ENCODE results near the gene RSU1. TPM values are rescaled to one million over a fixed set of nuclear protein-coding genes. Genes with fewer than 3 reads are reported as not detected.

The RSU1 gene
- total and polyA plus RNA-seq, 9 donors = 59.4 to 93.9 (median 79.0) TPM

- H3K36me3 ChIP-seq (ENCODE audit: control insufficient read depth, insufficient read depth, low read length) = no peaks in the 10 kb centered on the region
- H3K9me3 ChIP-seq (replicated peaks; ENCODE audit: control insufficient read depth, low read depth, low read length) = peaks cover 12% of the 10 kb centered on the region
- no peaks in the 10 kb centered on the region for H3K4me1 ChIP-seq (ENCODE audit: control insufficient read depth, insufficient read depth, low read length)
- no peak for DNase-seq
- no CpG with 5 or more reads among the region's 3 CpGs for WGBS (ENCODE audit: insufficient coverage)
- no peak overlapping the region for H3K27ac ChIP-seq (ENCODE audit: low read length)
- no peak overlapping the region for H3K4me3 ChIP-seq (ENCODE audit: low read length)
- H3K27me3 ChIP-seq (ENCODE audit: control insufficient read depth, insufficient read depth, low read length) = no peaks in the 10 kb centered on the region
Measured at GRCh38 chr10:16735671-16736070, 81.6 kb downstream of the RSU1 start.

- peaks cover 4% of the 10 kb centered on the region for H3K9me3 ChIP-seq (replicated peaks; ENCODE audit: control insufficient read depth, low read depth, low read length)
- peaks cover 5% of the 10 kb centered on the region for H3K36me3 ChIP-seq (ENCODE audit: control insufficient read depth, insufficient read depth, low read length)
- H3K27ac ChIP-seq (ENCODE audit: low read length) = no peak overlapping the region
- H3K4me3 ChIP-seq (ENCODE audit: low read length) = no peak overlapping the region
- H3K4me1 ChIP-seq (ENCODE audit: control insufficient read depth, insufficient read depth, low read length) = no peaks in the 10 kb centered on the region
- no peak for DNase-seq
- H3K27me3 ChIP-seq (ENCODE audit: control insufficient read depth, insufficient read depth, low read length) = no peaks in the 10 kb centered on the region
Measured at GRCh38 chr10:16732376-16732775, 84.8 kb downstream of the RSU1 start.

- Histone ChIP-seq H3K4me1 (ENCODE audit: control insufficient read depth, insufficient read depth, low read length) (no peaks in the 10 kb centered on the region), H3K4me3 (ENCODE audit: low read length) (no peak overlapping the region), H3K27ac (ENCODE audit: low read length) (no peak overlapping the region), H3K27me3 (ENCODE audit: control insufficient read depth, insufficient read depth, low read length) (no peaks in the 10 kb centered on the region), H3K9me3 (replicated peaks; ENCODE audit: control insufficient read depth, low read depth, low read length) (no peaks in the 10 kb centered on the region), H3K36me3 (ENCODE audit: control insufficient read depth, insufficient read depth, low read length) (peaks cover 5% of the 10 kb centered on the region)
- WGBS (ENCODE audit: insufficient coverage) = 100% methylated on average over 2 of the region's 5 CpGs
- no peak for DNase-seq
Measured at GRCh38 chr10:16728266-16728665, 89.0 kb downstream of the RSU1 start.

- no peak overlapping the region for H3K27ac ChIP-seq (ENCODE audit: low read length)
- no peaks in the 10 kb centered on the region for H3K4me1 ChIP-seq (ENCODE audit: control insufficient read depth, insufficient read depth, low read length)
- H3K27me3 ChIP-seq (ENCODE audit: control insufficient read depth, insufficient read depth, low read length) = no peaks in the 10 kb centered on the region
- H3K4me3 ChIP-seq (ENCODE audit: low read length) = no peak overlapping the region
- 100% methylated on average over 3 of the region's 8 CpGs for WGBS (ENCODE audit: insufficient coverage)
- DNase-seq = no peak
- no peaks in the 10 kb centered on the region for H3K9me3 ChIP-seq (replicated peaks; ENCODE audit: control insufficient read depth, low read depth, low read length)
- peaks cover 5% of the 10 kb centered on the region for H3K36me3 ChIP-seq (ENCODE audit: control insufficient read depth, insufficient read depth, low read length)
Measured at GRCh38 chr10:16727666-16728065, 89.6 kb downstream of the RSU1 start.

- no peaks in the 10 kb centered on the region for H3K36me3 ChIP-seq (ENCODE audit: control insufficient read depth, insufficient read depth, low read length)
- H3K9me3 ChIP-seq (replicated peaks; ENCODE audit: control insufficient read depth, low read depth, low read length) = no peaks in the 10 kb centered on the region
- WGBS (ENCODE audit: insufficient coverage) = 80% methylated on average over 2 of the region's 6 CpGs
- no peak overlapping the region for H3K27ac ChIP-seq (ENCODE audit: low read length)
- no peaks in the 10 kb centered on the region for H3K27me3 ChIP-seq (ENCODE audit: control insufficient read depth, insufficient read depth, low read length)
- no peak overlapping the region for H3K4me3 ChIP-seq (ENCODE audit: low read length)
- DNase-seq = no peak
- H3K4me1 ChIP-seq (ENCODE audit: control insufficient read depth, insufficient read depth, low read length) = no peaks in the 10 kb centered on the region
Measured at GRCh38 chr10:16724509-16724908, 92.7 kb downstream of the RSU1 start.

- WGBS (ENCODE audit: insufficient coverage) = no CpG with 5 or more reads among the region's 2 CpGs
- H3K4me3 ChIP-seq (ENCODE audit: low read length) = no peak overlapping the region
- H3K9me3 ChIP-seq (replicated peaks; ENCODE audit: control insufficient read depth, low read depth, low read length) = no peaks in the 10 kb centered on the region
- H3K27ac ChIP-seq (ENCODE audit: low read length) = no peak overlapping the region
- no peak for DNase-seq
- no peaks in the 10 kb centered on the region for H3K36me3 ChIP-seq (ENCODE audit: control insufficient read depth, insufficient read depth, low read length)
- no peaks in the 10 kb centered on the region for H3K27me3 ChIP-seq (ENCODE audit: control insufficient read depth, insufficient read depth, low read length)
- no peaks in the 10 kb centered on the region for H3K4me1 ChIP-seq (ENCODE audit: control insufficient read depth, insufficient read depth, low read length)
Measured at GRCh38 chr10:16720812-16721211, 96.4 kb downstream of the RSU1 start.

GRCh38 chr10:16717622-16718395 is 99.4 kb downstream of the RSU1 start:
- Histone ChIP-seq H3K36me3 (ENCODE audit: control insufficient read depth, insufficient read depth, low read length) (no peaks in the 10 kb centered on the region), H3K27me3 (ENCODE audit: control insufficient read depth, insufficient read depth, low read length) (no peaks in the 10 kb centered on the region), H3K9me3 (replicated peaks; ENCODE audit: control insufficient read depth, low read depth, low read length) (peaks cover 17% of the 10 kb centered on the region), H3K4me1 (ENCODE audit: control insufficient read depth, insufficient read depth, low read length) (no peaks in the 10 kb centered on the region), H3K27ac (ENCODE audit: low read length) (no peak overlapping the region), H3K4me3 (ENCODE audit: low read length) (no peak overlapping the region)
- no CpG with 5 or more reads among the region's 4 CpGs for WGBS (ENCODE audit: insufficient coverage)
- DNase-seq = peak; percentile 72

GRCh38 chr10:16716051-16716450 is 101.2 kb downstream of the RSU1 start:
- Histone ChIP-seq H3K27ac (ENCODE audit: low read length) (no peak overlapping the region), H3K36me3 (ENCODE audit: control insufficient read depth, insufficient read depth, low read length) (no peaks in the 10 kb centered on the region), H3K27me3 (ENCODE audit: control insufficient read depth, insufficient read depth, low read length) (no peaks in the 10 kb centered on the region), H3K9me3 (replicated peaks; ENCODE audit: control insufficient read depth, low read depth, low read length) (peaks cover 20% of the 10 kb centered on the region), H3K4me3 (ENCODE audit: low read length) (no peak overlapping the region), H3K4me1 (ENCODE audit: control insufficient read depth, insufficient read depth, low read length) (no peaks in the 10 kb centered on the region)
- no peak for DNase-seq
- no CpG with 5 or more reads among the region's 5 CpGs for WGBS (ENCODE audit: insufficient coverage)

GRCh38 chr10:16713290-16713689 is 103.9 kb downstream of the RSU1 start:
- Histone ChIP-seq H3K4me1 (ENCODE audit: control insufficient read depth, insufficient read depth, low read length) (no peaks in the 10 kb centered on the region), H3K27ac (ENCODE audit: low read length) (no peak overlapping the region), H3K36me3 (ENCODE audit: control insufficient read depth, insufficient read depth, low read length) (no peaks in the 10 kb centered on the region), H3K27me3 (ENCODE audit: control insufficient read depth, insufficient read depth, low read length) (no peaks in the 10 kb centered on the region), H3K9me3 (replicated peaks; ENCODE audit: control insufficient read depth, low read depth, low read length) (peaks cover 23% of the 10 kb centered on the region), H3K4me3 (ENCODE audit: low read length) (no peak overlapping the region)
- DNase-seq = no peak
- WGBS (ENCODE audit: insufficient coverage) = 100% methylated on average over 1 of the region's 3 CpGs

- Histone ChIP-seq H3K36me3 (ENCODE audit: control insufficient read depth, insufficient read depth, low read length) (no peaks in the 10 kb centered on the region), H3K27ac (ENCODE audit: low read length) (no peak overlapping the region), H3K4me1 (ENCODE audit: control insufficient read depth, insufficient read depth, low read length) (no peaks in the 10 kb centered on the region), H3K4me3 (ENCODE audit: low read length) (no peak overlapping the region), H3K27me3 (ENCODE audit: control insufficient read depth, insufficient read depth, low read length) (no peaks in the 10 kb centered on the region), H3K9me3 (replicated peaks; ENCODE audit: control insufficient read depth, low read depth, low read length) (peaks cover 23% of the 10 kb centered on the region)
- no CpG with 5 or more reads among the region's 1 CpG for WGBS (ENCODE audit: insufficient coverage)
- no peak for DNase-seq
Measured at GRCh38 chr10:16712883-16713282, 104.3 kb downstream of the RSU1 start.

- 71% methylated on average over 1 of the region's 5 CpGs for WGBS (ENCODE audit: insufficient coverage)
- no peaks in the 10 kb centered on the region for H3K4me1 ChIP-seq (ENCODE audit: control insufficient read depth, insufficient read depth, low read length)
- no peaks in the 10 kb centered on the region for H3K9me3 ChIP-seq (replicated peaks; ENCODE audit: control insufficient read depth, low read depth, low read length)
- H3K36me3 ChIP-seq (ENCODE audit: control insufficient read depth, insufficient read depth, low read length) = no peaks in the 10 kb centered on the region
- no peak overlapping the region for H3K4me3 ChIP-seq (ENCODE audit: low read length)
- H3K27me3 ChIP-seq (ENCODE audit: control insufficient read depth, insufficient read depth, low read length) = no peaks in the 10 kb centered on the region
- no peak overlapping the region for H3K27ac ChIP-seq (ENCODE audit: low read length)
- DNase-seq = no peak
Measured at GRCh38 chr10:16700331-16700730, 116.9 kb downstream of the RSU1 start.

Measured in muscle of leg (tissue), 11 donors.